ENCODE data around the gene CPNE4. TPM values are rescaled to one million over a fixed set of nuclear protein-coding genes. Genes with fewer than 3 reads are reported as not detected.

The CPNE4 gene
- total RNA-seq, 4 donors from 2014 or later: 0.53 to 2.1 TPM; not detected in 2

- TF ChIP-seq CTCF (IDR thresholded peaks at IDR 0.05) (no peak), POLR2A (IDR thresholded peaks at IDR 0.05) (no peak)
- H3K27me3 ChIP-seq: no peaks in the 10 kb centered on the region
- H3K36me3 ChIP-seq: no peaks in the 10 kb centered on the region
- DNase-seq: no peak
- no peak overlapping the region for H3K27ac ChIP-seq
- H3K4me3 ChIP-seq: no peak overlapping the region
- no peaks in the 10 kb centered on the region for H3K4me1 ChIP-seq
- no peaks in the 10 kb centered on the region for H3K9me3 ChIP-seq
Observed at GRCh38 chr3:131796558-131797198, 238.1 kb downstream of the CPNE4 start.

- no peak overlapping the region for H3K4me3 ChIP-seq
- TF ChIP-seq POLR2A (IDR thresholded peaks at IDR 0.05): no peak
- TF ChIP-seq CTCF (IDR thresholded peaks at IDR 0.05): no peak
- H3K9me3 ChIP-seq: no peaks in the 10 kb centered on the region
- H3K27ac ChIP-seq: no peak overlapping the region
- no peaks in the 10 kb centered on the region for H3K36me3 ChIP-seq
- DNase-seq: no peak
- H3K4me1 ChIP-seq: no peaks in the 10 kb centered on the region
- no peaks in the 10 kb centered on the region for H3K27me3 ChIP-seq
Observed at GRCh38 chr3:131796111-131796510, 238.7 kb downstream of the CPNE4 start.

- no peaks in the 10 kb centered on the region for H3K36me3 ChIP-seq
- no peak for DNase-seq
- H3K4me3 ChIP-seq: no peak overlapping the region
- no peak for TF ChIP-seq CTCF (IDR thresholded peaks at IDR 0.05)
- no peak for TF ChIP-seq POLR2A (IDR thresholded peaks at IDR 0.05)
- no peak overlapping the region for H3K27ac ChIP-seq
- H3K27me3 ChIP-seq: no peaks in the 10 kb centered on the region
- H3K4me1 ChIP-seq: no peaks in the 10 kb centered on the region
- H3K9me3 ChIP-seq: no peaks in the 10 kb centered on the region
Observed at GRCh38 chr3:131795390-131796090, 239.3 kb downstream of the CPNE4 start.

GRCh38 chr3:131794766-131795388 lies 239.9 kb downstream of the CPNE4 start:
- Histone ChIP-seq H3K9me3 (no peaks in the 10 kb centered on the region), H3K27ac (no peak overlapping the region), H3K36me3 (no peaks in the 10 kb centered on the region), H3K4me3 (no peak overlapping the region), H3K4me1 (no peaks in the 10 kb centered on the region), H3K27me3 (no peaks in the 10 kb centered on the region)
- peak; percentile 10 to 72 (median 57) for TF ChIP-seq CTCF (IDR thresholded peaks at IDR 0.05)
- no peak for TF ChIP-seq POLR2A (IDR thresholded peaks at IDR 0.05)
- DNase-seq: peak in 1 of 3 donors; percentile 48

- no peaks in the 10 kb centered on the region for H3K27me3 ChIP-seq
- H3K9me3 ChIP-seq: no peaks in the 10 kb centered on the region
- no peak overlapping the region for H3K4me3 ChIP-seq
- H3K36me3 ChIP-seq: no peaks in the 10 kb centered on the region
- no peaks in the 10 kb centered on the region for H3K4me1 ChIP-seq
- no peak overlapping the region for H3K27ac ChIP-seq
- DNase-seq: no peak
- TF ChIP-seq CTCF (IDR thresholded peaks at IDR 0.05) (no peak), POLR2A (IDR thresholded peaks at IDR 0.05) (no peak)
Observed at GRCh38 chr3:131793870-131794269, 240.9 kb downstream of the CPNE4 start.
